GM04504 (cell line): ENCODE results near the gene FEM1A.
"Not testable (repeated sequence)": the region's sequence is repeated elsewhere in the genome, so short reads cannot be mapped to it uniquely, and the experiment has no call there.

ENCODE experiments used
- DNase-seq: peaks from one replicate; pipeline ENCODE4 v3.0.0-alpha.2; 2012; ENCODE audit warnings: low read depth

FEM1A gene, protein sequence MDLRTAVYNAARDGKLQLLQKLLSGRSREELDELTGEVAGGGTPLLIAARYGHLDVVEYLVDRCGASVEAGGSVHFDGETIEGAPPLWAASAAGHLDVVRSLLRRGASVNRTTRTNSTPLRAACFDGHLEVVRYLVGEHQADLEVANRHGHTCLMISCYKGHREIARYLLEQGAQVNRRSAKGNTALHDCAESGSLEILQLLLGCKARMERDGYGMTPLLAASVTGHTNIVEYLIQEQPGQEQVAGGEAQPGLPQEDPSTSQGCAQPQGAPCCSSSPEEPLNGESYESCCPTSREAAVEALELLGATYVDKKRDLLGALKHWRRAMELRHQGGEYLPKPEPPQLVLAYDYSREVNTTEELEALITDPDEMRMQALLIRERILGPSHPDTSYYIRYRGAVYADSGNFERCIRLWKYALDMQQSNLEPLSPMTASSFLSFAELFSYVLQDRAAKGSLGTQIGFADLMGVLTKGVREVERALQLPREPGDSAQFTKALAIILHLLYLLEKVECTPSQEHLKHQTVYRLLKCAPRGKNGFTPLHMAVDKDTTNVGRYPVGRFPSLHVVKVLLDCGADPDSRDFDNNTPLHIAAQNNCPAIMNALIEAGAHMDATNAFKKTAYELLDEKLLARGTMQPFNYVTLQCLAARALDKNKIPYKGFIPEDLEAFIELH

DNA sequence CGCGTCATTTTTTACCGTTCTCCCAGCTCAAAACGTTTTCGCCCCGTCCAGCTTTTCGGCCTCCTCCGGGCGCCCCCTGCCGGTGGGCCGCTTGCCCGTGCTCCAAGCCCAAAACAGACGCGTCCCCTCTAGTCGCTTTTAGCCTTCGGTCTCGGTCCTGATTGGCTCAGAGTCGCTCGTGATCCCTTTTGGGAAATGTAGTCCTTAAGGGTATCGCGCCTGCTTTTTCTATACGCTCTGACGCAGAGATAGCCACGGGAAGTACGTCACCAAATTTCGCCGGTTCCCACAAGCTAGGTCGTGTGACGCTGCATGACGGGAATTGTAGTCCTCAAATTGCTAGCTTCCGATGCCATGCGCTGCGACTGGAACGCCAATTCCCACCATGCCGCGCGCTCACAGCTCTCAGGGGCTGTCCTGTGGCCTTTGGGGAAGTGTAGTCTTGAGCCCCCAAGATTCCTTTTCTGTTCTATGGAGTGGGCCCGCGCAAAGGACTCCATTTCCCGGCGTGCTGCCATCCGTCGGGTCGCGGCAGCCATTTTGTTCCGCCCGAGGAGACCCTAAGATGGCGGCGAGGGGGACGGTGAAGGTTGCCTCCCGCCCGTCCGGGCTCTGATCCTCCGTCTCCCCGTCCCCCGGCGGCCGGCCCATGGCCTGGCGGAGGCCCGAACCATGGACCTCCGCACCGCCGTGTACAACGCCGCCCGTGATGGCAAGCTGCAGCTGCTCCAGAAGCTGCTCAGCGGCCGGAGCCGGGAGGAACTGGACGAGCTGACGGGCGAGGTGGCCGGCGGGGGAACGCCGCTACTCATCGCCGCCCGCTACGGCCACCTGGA, at the start of gene FEM1A:
FEM1A (plus strand) TSS at position 552 of the 836 bp plus-strand sequence; CDS start at position 673, 121 bp downstream.
- DNase-seq: peak; percentile 100

DNA sequence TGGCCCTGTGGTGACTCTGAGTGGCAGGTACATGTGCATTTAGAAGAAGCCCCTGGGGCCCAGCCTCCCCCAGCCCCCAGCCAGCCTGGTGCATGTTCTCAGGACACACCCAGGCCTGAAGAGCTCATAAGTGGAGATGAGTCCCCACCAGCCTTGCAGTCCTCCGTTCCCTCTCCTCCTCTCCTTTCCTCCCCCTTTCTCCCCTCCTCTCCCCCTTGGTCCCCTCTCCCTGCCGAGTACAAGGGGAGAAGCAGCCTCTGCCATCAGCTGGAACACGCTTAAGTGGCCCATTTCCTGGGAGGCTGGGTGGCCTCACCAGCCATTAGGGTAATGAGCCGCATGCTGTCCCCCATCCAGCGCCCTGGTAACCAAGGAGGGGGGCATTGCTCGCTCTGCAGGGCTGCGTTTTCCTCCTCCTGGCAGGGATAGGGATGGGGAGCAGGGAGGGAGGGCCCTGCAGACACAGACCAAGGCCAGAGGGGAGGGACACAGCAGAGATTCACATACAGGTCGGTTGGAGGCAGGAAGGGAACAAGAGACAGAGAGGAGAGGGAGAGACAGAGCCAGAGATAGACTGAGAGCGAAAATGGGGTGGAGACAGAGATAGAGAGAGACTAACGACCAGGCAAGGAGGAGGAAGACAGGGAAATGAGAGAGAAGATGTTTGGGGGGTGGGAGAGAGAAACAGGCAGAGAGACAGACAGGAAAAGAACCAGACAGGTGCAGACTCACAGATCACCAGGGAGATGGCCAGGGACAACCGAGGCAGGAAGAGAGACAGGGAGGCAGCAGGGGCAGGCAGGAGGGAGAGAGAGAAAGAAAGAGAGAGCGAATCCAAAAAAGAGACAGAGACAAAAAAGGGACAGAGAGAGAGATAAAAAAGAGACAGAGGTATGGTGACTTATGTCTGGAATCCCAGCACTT, 48.5 kb upstream of the FEM1A start:
- no peak for DNase-seq

DNA sequence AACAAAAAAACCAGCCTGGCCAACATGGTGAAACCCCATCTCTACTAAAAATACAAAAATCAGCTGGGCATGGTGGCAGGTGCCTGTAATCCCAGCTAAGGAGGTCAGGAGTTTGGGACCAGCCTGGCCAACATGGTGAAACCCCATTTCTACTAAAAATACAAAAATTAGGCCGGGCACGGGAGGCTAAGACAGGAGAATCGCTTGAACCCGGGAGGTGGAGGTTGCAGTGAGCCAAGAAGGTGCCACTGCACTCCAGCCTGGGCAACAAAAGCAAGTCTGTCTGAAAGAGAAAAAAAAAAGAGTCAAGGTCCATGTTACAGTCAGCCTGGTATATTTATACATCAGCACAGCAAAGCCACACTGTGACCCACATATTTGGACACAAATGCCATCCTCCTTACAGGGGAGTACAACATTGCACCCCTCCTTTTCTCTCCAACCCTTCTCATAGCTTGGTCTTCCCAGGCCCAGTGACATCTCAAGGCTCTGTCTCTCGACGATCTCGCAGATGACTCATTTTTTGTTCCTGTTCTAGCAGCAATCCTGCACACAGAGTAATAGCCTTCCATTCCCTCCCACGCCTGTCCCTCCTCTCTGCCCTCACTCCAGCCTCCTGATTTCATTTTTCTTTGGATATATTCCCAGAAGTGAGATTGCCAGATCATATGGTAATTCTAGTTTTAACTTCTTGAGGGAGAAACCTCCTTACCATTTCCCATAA, 46.9 kb upstream of the FEM1A start:
- DNase-seq: peak; percentile 86

DNA sequence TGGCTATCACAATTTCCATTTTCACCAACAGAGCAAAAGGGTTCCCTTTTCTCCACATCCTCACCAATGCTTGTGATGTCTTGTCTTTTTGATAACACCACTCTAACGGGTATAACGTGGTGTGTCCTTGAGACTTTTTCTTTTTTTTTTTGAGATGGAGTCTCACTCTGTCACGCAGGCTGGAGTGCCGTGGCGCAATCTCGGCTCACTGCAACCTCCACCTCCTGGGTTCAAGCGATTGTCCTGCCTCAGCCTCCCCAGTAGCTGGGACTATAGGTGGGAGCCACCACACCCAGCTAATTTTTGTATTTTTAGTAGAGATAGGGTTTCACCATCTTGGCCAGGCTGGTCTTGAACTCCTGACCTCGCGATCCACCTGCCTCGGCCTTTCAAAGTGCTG, 46.4 kb upstream of the FEM1A start:
- not testable (repeated sequence) for DNase-seq

DNA sequence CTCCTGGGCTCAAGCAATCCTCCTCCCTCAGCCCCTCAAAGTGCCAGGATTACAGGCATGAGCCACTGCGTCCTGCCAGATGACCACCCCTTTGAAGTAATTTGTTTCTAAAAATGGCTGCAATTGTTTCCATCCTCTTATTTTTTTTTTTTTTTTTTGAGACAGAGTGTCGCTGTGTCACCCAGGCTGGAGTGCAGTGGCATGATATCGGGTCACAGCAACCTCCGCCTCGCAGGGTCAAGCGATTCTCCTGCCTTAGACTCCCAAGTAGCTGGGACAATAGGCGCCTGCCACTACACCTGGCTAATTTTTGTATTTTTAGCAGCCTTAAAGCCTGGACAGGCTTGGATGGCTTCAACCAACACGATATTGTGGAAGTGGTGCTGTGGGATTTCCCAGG, 45.5 kb upstream of the FEM1A start:
- no peak for DNase-seq

DNA sequence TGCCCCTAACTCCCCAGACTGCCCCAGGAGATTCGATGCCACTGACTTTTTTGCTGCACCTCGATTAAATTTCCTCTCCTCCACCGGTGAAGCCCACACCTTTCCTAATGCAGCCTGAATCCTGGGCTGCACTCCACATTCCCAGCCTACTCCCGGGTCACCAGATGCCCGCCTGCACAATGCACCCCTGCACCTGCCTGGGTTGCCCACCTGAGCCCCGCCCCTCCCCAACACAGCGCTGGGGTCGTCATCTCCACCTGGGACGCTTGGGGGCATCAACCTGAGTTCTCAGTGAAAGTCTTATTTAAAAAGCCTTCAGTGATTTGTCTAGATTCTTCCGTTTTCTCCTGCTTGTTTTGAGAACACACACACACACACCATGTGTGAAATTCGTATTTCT, 43.3 kb upstream of the FEM1A start:
- no peak for DNase-seq

DNA sequence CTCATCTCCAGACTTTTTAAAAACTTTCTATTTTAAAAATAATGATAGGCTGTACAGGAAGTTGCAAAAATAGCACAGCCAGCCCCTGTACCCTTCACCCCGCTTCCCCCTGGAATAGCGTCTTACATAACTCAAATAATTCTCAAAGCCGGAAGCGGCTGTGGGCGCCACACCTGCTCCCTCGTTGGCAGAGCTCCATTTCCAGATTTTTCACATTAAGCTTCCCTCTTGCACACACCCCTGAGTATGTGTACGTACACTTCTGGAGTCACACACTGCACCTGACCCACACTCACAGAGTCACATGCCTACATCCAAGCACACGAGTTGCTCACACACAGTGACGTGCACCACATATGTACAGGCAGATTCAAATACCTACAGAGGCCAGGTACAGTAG, 42.9 kb upstream of the FEM1A start:
- no peak for DNase-seq

DNA sequence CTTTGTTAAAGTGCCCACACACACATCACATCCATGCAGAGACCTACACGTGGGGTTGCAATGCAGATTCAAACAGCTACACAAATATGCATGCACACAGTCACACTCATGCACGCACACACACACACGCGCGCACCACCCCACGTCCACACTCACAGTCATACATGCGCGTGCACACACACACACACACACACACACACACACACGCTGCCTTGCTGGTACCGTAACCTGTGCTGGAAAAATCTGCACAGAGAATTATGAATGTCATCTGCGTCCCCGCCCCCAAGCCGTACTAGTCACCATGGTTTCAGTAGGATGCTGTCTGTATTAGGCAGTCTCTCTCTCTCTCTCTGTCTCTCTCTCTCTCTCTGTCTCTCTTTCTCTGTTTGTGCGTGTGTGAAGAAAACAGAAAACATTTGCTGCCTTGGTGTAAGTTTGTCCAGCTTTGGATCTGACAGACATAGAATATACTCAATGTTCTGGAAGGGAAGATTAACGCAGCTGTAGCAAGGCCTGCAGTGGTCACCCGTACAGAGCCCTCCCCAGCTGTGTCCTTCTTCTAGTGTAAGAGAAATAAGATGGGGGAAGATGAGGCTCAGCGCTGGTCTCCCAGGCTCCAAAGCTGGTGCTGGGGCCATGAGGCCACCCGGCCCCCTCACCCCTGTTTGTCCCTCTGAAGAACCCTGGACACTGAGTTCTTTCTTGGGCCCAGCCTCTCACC, 41.5 kb upstream of the FEM1A start:
- no peak for DNase-seq

DNA sequence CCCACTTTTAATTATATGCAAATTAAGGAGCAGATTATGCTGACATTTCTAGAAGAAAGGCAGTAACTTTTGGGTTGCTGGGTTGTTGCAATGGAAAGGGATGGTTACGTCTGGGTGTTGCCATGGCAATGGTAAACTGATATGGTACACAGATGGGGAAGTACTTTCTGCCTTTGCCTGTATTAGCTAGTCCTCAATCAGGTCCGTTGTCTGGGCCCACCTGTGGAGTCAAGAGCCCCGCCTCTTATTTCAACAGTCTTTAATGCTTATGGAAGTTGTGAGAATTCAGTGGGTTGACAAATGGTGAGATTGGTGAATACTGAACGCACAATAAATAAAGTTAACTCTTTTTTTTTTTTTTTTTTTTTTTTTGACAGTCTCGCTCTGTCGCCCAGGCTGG, 37.3 kb upstream of the FEM1A start:
- DNase-seq: no peak

DNA sequence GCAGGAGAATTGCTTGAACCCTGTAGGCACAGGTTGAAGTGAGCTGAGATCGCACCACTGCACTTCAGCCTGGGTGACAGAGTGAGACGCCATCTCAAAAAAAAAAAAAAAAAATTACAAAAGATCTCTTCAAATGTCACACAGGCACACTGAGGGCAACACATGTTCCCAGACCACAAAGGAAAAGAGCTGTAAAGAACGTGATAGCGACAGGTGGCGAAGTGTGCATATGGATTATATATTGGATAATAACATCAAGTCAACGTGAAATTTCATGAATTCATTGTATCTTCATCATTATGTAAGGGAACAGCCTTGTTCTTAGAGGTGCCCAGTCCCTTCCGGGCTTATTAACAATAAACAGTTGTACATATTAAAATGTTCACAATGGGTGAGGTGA, 36.1 kb upstream of the FEM1A start:
- no peak for DNase-seq

DNA sequence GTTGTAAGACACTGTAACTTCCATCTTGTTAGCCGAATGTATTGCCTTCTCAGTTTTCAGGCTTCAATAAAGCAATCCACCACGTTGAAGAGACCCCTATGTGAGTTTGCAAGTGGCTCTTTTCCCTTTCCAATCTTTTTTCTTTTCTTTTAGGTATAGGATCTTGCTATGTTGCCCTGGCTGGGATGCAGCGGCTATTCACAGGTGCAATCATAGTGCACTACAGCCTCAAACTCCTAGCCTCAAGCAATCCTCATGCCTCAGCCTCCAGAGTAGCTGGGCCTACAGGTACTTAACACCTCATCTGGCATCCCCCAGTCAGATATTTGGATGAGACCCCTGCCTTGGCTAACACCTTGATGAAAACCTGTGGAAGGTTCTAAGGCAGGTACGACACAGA, 33.5 kb upstream of the FEM1A start:
- no peak for DNase-seq

DNA sequence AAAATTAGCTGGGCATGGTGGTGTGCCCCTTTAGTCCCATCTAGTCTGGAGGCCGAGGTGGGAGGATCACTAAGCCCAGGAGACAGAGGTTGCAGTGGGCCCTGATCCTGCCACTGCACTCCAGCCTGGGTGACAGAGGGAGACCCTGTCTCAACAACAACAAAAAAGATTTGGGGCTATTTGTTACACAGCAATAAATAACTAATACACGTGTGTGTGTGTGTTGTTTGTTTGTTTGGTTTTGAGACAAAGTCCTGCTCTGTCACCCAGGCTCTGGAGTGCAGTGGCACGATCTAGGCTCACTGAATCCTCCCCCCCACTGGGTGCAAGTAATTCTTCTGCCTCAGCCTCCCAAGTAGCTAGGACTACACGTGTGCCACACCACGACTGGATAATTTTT, 32.9 kb upstream of the FEM1A start:
- no peak for DNase-seq

DNA sequence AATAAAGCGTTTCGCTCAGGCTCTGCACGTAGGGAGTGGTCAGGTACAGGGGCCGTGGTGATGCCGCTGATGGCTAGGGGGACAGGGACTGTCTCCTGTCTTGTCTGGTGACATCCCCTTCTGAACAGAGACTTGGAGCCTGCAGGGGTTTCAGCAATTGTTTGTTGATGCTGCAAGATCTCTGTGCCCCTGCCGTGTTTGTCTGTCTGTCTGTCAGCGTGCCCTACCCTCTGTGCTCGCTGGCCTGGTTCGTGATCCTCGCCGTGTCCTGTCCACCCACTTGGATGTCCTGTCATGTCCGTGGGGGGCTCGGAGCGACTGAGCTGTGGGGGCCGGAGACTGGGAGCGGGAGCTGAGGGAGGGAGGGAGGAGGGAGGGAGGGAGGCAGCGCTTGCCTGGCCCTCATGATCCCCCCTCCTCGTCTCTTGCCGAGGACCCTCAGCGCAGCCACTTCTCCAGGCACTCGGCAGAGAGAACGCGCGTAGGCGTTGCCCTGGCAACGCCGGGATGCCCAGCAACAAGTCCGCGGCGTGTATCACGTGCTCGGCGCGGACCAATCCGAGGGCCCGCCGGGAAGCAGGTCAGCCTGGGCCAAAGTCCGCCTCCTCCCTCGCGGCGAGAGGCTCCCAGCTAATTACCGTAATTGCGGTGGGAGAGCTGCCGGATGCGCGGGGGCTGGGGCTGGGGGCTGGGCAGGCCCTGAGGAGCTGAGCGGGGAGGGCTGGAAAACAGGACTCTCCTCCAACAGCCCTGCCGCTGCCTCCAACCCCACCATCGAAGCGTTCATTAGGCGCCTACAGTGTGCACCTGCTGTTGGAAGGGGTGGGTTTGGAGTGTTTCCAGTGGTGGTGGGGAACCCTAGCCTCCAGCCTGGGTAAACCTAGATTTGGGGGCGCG, 31.9 kb upstream of the FEM1A start:
- peak; percentile 46 for DNase-seq

DNA sequence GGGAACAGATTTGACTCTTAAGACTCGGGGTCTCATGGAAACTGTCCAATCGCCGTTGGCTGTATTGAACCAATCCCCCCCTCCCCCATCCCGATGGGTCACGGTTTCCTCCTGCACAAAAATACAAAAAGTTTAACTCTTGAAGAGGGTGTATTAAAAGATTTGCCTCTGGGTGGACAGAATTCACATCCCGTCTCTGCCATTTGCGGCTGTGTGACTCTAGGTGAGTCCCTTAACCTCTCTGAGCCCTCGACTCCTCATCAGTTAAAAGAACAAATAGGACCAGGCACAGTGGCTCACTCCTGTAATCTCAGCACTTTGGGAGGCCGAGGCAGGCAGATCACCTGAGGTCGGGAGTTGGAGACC, 31.3 kb upstream of the FEM1A start:
- DNase-seq: no peak

DNA sequence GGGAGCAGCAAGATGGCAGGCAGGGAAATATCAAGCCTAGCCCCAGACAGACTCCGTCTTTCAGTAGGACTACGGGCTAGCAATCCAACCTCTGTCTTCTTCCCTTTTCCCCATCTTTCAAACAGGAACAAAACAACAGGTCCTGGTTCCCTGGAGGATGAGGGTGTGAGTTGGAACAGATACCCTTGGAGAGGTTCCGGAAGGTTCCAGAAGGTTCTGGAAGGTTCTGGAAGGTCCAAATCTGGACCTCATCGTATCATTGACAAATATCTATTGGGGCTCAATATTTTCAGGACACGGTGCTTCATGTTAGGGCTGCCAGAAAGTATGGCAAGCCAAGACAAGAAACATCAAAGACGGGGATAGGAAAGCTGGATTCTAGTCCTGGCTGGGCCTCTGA, 28.5 kb upstream of the FEM1A start:
- DNase-seq: no peak

DNA sequence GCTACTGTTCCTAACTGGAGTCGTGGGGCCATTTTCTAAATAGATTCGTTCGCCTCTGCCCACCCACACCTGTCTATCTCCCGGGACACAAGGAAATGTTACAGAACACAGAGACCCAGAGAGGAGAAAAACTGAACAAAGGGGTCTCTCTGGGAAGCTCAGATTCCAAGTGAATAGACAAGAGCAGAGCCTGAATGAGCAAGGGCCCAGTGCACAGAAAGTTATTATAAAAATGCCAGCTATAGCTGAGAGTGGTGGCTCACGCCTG, 27.2 kb upstream of the FEM1A start:
- no peak for DNase-seq

DNA sequence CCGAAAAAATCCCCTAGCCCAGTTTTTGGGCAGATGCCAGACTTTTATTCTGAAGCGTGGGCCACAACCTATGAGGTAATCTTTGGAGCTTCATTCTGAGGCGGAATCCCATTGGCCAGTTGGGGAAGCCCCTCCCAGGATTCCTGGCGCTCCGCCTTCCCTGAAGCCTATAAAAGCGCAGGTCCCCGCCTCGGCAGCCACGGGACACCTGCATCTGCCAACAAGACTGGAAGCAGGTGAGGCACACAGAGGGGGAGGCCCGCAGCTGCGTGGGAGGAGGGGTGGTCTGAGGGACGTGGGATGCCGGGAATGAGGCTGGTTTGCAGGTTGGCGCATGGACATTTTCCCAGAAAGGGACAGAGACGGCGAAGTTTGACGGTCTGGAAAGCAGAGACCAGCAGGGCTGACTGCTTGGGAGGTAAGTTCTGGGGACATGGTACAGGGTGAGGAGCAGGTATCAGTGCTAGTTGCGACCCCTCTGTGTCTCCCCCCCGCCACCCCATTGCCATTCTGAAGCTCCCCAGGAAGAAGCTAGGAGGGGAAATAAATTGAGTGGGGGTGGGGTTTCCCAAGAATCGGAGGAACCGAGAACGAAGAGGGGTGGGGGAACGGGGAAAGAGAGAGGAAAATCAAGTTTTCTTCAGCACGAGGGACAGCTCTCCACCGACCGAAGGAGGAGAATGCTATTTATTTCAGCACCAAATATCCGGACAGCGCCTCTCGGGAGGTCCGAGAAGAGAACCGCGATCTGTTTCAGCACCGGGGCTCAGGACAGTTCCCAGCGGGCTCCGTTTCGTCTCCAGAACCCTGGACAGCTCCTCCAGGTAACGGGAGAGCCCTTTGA, 22.4 kb upstream of the FEM1A start:
- DNase-seq: peak; percentile 61

DNA sequence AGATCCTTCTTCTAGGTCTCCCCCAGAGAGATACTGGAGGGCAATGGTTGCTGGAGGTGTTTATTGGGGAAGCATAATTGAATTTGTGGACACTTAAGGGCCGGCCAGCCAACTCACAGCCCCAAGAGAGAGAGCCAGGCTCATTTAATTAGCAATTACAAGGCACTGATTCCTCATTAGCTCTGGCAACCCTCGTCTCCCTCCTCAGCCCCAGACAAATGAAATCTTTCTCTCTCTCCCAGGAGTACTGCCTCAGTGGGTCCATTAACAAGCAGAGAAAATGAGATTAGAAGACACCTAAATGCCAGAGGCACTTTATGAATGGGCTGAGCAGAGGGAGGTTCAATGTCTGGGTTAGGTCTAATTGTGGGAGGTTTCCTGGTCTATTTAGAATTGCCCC, 19.0 kb upstream of the FEM1A start:
- no peak for DNase-seq
